Smooth muscle cell (in vitro differentiated cells): ENCODE results near the gene PTPN4. TPM values are rescaled to one million over a fixed set of nuclear protein-coding genes. Genes with fewer than 3 reads are reported as not detected.

Experiments
- DNase-seq: peaks from one replicate; lab custom pipeline; 2025; ENCODE audit not compliant: unreplicated experiment; lab: John Stamatoyannopoulos, UW
- H2AFZ ChIP-seq: fragments of 200-600 bp; sonication (generic); 2 replicates; pipeline ENCODE4 v1.6.0; 2016; ENCODE audit warnings: antibody characterized with exemption, low read depth, mild to moderate bottlenecking
- H3F3A ChIP-seq: fragments of 200-600 bp; sonication (generic); 2 replicates; pipeline ENCODE4 v1.6.0; 2017; ENCODE audit warnings: antibody characterized with exemption, low read depth
- H3K27ac ChIP-seq: fragments of 200-600 bp; sonication (generic); 2 replicates; pipeline ENCODE4 v1.5.1; 2016; ENCODE audit warnings: low read depth, mild to moderate bottlenecking
- H3K27me3 ChIP-seq: fragments of 200-600 bp; sonication (generic); 2 replicates; pipeline ENCODE4 v1.6.1; 2016; ENCODE audit warnings: low read depth, mild to moderate bottlenecking
- H3K36me3 ChIP-seq: fragments of 200-600 bp; sonication (generic); 2 replicates; pipeline ENCODE4 v1.5.1; 2016; ENCODE audit warnings: low read depth
- H3K4me1 ChIP-seq: fragments of 200-600 bp; sonication (generic); 2 replicates; pipeline ENCODE4 v1.5.1; 2016; ENCODE audit warnings: low read depth
- H3K4me2 ChIP-seq: fragments of 200-600 bp; sonication (generic); 2 replicates; pipeline ENCODE4 v1.6.0; 2016; ENCODE audit warnings: mild to moderate bottlenecking
- H3K4me3 ChIP-seq: fragments of 200-600 bp; sonication (generic); 2 replicates; pipeline ENCODE4 v1.5.1; 2016; ENCODE audit warnings: mild to moderate bottlenecking
- H3K79me2 ChIP-seq: fragments of 200-600 bp; sonication (generic); 2 replicates; pipeline ENCODE4 v1.6.0; 2016; ENCODE audit warnings: low read depth, mild to moderate bottlenecking
- H3K9ac ChIP-seq: fragments of 200-600 bp; sonication (generic); 2 replicates; pipeline ENCODE4 v1.6.0; 2016; ENCODE audit warnings: low read depth
- H3K9me3 ChIP-seq: fragments of 200-600 bp; sonication (generic); replicated peaks from 2 replicates; pipeline ENCODE4 v1.5.1; 2016; ENCODE audit warnings: low read depth
- H4K20me1 ChIP-seq: fragments of 200-600 bp; sonication (generic); 2 replicates; pipeline ENCODE4 v1.6.0; 2016; ENCODE audit warnings: low read depth
- CTCF ChIP-seq: fragments of 200-600 bp; sonication (generic); IDR thresholded peaks from 2 replicates; pipeline ENCODE4 v1.5.1; 2017; ENCODE audit warnings: borderline replicate concordance, mild to moderate bottlenecking, antibody characterized with exemption; ENCODE audit not compliant: insufficient read depth, poor library complexity, severe bottlenecking
- WGBS: methylation state at CpG from one replicate; pipeline ENCODE4 v1.1.7; 2016; ENCODE audit warnings: low lambda C conversion rate; 5-methylcytosine and 5-hydroxymethylcytosine counted together
- polyA plus RNA-seq: library from polyadenylated mRNA; unstranded; fragments of >200 nt; fragmentation: Nextera tagmentation; extraction: Ambion mirVana; gene quantifications from 2 replicates; pipeline ENCODE4 v1.2.1, GENCODE V29; 2016
- total RNA-seq: library from RNA; depleted of rRNA; stranded (reverse); fragments of >200 nt; gene quantifications from 2 replicates; pipeline ENCODE4 v1.2.3, GENCODE V29; 2014

PTPN4 gene
- total and polyA plus RNA-seq, 2 experiments from 2014 or later, result 9.7 to 26.2 TPM

- 96% methylated on average over 1 of the region's 1 CpG for WGBS
- H2AFZ ChIP-seq, result no peak overlapping the region
Observed at GRCh38 chr2:119941388-119941787, 181.7 kb downstream of the PTPN4 start.

DNA sequence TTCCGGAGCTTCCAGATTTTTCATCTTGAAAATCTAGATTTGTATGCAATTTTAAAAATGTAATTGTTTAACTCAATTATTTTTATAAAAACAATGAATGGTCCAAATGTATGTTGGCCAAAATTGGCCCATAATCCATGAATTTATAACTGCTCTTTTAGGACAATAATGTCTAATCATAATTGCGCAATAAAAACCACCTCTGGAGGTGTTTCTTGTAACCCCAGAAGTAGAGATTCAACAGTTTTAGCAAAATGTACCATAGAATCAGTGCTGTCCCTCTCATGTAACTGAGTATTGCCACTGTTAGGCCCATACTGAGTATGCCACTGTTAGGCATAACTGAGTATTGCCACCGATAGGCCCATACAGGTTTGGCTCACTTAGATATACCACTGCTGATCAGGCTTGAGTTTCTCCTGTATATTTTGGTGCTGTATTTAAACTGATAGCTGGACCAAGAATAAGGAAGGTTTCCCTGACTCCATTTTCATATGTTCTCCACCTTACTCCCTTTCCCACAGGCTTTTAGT, 182.3 kb downstream of the PTPN4 start:
- no peak for TF ChIP-seq CTCF
- Histone ChIP-seq H3K27ac (no peak overlapping the region), H3K79me2 (no peaks in the 10 kb centered on the region), H3K27me3 (no peaks in the 10 kb centered on the region), H3K36me3 (peaks cover under 1% of the 10 kb centered on the region), H3F3A (no peaks in the 10 kb centered on the region), H2AFZ (no peak overlapping the region), H3K9me3 (no peaks in the 10 kb centered on the region), H3K4me2 (no peak overlapping the region), H3K4me1 (no peaks in the 10 kb centered on the region), H3K4me3 (no peak overlapping the region), H4K20me1 (no peaks in the 10 kb centered on the region), H3K9ac (no peak overlapping the region)
- no peak for DNase-seq
- WGBS, result 64% methylated on average over 3 of the region's 3 CpGs

More at GRCh38 chr2:119941388-119941787, 181.7 kb downstream of the PTPN4 start:
- H3K27me3 ChIP-seq, result no peaks in the 10 kb centered on the region
- H3F3A ChIP-seq, result no peaks in the 10 kb centered on the region
- H3K9me3 ChIP-seq, result no peaks in the 10 kb centered on the region
- no peak overlapping the region for H3K4me3 ChIP-seq
- DNase-seq, result no peak
- no peak for TF ChIP-seq CTCF
- H3K9ac ChIP-seq, result no peak overlapping the region
- no peaks in the 10 kb centered on the region for H3K79me2 ChIP-seq
- no peak overlapping the region for H3K4me2 ChIP-seq
- H3K36me3 ChIP-seq, result no peaks in the 10 kb centered on the region
- H3K4me1 ChIP-seq, result no peaks in the 10 kb centered on the region
- no peaks in the 10 kb centered on the region for H4K20me1 ChIP-seq
- H3K27ac ChIP-seq, result no peak overlapping the region

GRCh38 chr2:119943058-119943457, 183.3 kb downstream of the PTPN4 start:
- Histone ChIP-seq H3K27me3 (no peaks in the 10 kb centered on the region), H3K27ac (no peak overlapping the region), H3K9me3 (no peaks in the 10 kb centered on the region), H2AFZ (no peak overlapping the region), H3K4me3 (no peak overlapping the region), H3K36me3 (peaks cover 3% of the 10 kb centered on the region), H3K79me2 (no peaks in the 10 kb centered on the region), H3F3A (no peaks in the 10 kb centered on the region), H3K4me2 (no peak overlapping the region), H4K20me1 (no peaks in the 10 kb centered on the region), H3K9ac (no peak overlapping the region), H3K4me1 (no peaks in the 10 kb centered on the region)
- TF ChIP-seq CTCF, result no peak
- DNase-seq, result no peak

DNA sequence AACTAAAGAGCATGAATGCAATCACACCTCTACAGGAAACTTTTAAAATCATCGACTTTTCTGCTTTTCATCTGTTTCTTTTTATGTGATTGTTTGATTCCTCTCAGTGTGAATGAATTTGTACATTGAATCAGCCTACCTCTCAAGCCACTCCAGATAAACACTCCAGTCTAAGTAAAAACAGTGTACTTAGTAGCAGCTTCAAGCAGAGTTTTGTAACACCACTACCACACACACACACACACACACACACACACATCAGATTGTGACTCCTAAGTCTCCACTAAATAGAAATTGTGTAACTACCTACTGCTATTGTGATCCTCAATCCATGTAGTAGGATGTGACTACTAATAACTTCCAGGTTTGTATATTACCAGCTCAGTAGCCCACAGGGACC, 187.8 kb downstream of the PTPN4 start:
- H3K9ac ChIP-seq, result no peak overlapping the region
- no peaks in the 10 kb centered on the region for H3K4me1 ChIP-seq
- 100% methylated on average over 1 of the region's 1 CpG for WGBS
- H3K36me3 ChIP-seq, result peaks cover 3% of the 10 kb centered on the region
- no peaks in the 10 kb centered on the region for H3F3A ChIP-seq
- H2AFZ ChIP-seq, result no peak overlapping the region
- TF ChIP-seq CTCF, result no peak
- no peak overlapping the region for H3K27ac ChIP-seq
- no peak overlapping the region for H3K4me2 ChIP-seq
- no peaks in the 10 kb centered on the region for H4K20me1 ChIP-seq
- H3K9me3 ChIP-seq, result no peaks in the 10 kb centered on the region
- no peaks in the 10 kb centered on the region for H3K79me2 ChIP-seq
- H3K27me3 ChIP-seq, result no peaks in the 10 kb centered on the region
- no peak for DNase-seq
- no peak overlapping the region for H3K4me3 ChIP-seq
